ENCODE results near the gene RNF25. TPM values are rescaled to one million over a fixed set of nuclear protein-coding genes. Genes with fewer than 3 reads are reported as not detected.
"Not testable (repeated sequence)": the region's sequence is repeated elsewhere in the genome, so short reads cannot be mapped to it uniquely, and the experiment has no call there.

RNF25 gene
- total RNA-seq, 2 donors from 2014 or later, result 21.2 to 24.3 TPM

DNA sequence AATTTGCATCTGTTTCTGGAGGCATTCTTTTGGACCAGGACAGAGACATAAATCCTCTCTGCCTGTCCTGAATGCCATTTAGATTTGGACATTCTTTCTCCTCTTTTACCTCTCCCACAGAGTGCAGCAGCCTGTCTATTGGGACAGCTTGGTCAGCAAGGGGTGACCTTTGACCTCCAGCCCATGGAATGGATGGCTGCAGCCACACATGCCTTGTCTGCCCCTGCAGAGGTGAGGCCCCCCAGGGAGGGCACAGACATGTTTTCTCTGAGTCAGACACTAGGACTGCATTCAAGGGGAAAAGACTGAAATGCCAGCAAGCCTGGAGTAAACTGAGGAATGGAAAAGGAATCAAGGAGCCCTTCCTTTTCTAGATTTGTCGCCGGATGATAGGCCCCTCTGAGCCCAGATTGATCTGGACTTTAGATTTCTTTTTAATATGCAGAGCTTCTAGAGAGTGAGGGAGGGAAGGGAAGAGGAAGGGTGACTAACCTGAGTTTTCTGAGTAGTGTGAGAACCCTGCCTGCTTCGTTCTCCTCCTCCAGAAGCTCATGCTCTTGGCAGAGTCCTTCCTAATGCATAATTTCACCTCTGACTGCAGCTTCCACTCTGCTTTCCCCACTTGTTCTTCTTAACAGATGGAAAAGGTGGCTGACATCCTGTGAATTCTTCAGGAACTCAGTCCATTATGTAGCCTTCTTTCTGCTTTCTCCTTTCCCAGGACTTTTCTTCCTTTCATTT lies 22.8 kb upstream of the RNF25 start:
- intact Hi-C loops (cut with DNase I), result no loop called here

GRCh38 chr2:218691234-218691633 lies 19.4 kb upstream of the RNF25 start:
- intact Hi-C loops (cut with DNase I), result no loop called here

More for the DNA sequence above, 22.8 kb upstream of the RNF25 start:
- no peak for DNase-seq (ENCODE audit: low spot score)

DNA sequence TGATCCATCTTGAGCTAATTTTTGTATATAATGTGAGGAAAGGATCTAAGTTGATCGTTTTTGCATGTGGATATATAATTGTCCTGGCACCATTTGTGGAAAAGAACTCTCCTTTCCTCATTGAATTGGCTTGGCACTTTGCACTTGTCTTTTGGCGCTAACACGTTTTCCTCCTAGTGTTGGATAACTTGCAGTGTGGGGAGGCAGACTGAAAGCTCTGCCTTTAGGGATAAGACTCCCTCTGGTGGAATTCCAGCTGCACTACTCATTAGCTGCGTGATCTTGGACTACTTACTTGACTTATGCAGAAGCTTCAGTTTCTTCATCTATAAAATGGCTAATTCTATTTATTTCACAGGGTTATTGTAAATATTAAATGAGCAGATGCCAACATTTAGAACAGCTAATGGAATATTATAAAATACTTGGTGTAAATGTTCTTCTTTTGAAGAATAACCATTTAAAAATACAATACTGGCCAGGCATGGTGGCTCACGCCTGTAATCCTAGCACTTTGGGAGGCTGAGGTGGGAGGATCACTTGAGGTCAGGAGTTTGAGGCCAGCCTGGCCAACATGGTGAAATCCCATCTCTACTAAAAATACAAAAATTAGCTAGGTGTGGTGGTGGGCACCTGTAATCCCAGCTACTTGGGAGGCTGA lies 15.7 kb upstream of the RNF25 start:
- intact Hi-C loops (cut with DNase I); DNase-seq (ENCODE audit: low spot score): not testable (repeated sequence)

More at GRCh38 chr2:218691234-218691633, 19.4 kb upstream of the RNF25 start:
- DNase-seq (ENCODE audit: low spot score), result no peak

DNA sequence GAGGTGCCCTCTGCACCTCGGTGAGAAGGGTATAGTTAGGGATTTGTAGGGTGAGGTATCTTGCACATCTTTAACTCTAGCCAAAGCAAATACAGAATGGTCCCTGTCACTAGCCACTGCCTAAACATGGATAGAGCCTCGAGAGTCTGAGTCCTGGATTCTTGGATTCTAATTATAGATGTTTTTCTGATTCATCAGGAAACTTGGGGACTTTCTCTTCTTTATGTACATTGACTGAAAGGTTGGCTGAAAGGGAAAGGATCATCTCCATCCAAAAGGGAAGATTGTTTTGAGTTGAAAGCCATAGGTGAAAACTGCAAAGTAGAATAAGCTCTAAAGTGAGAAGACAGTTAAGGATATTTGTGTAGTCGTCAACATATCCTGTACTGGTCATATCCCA lies 8.3 kb upstream of the RNF25 start:
- no peak for DNase-seq (ENCODE audit: low spot score)
- intact Hi-C loops (cut with DNase I), result no loop called here

DNA sequence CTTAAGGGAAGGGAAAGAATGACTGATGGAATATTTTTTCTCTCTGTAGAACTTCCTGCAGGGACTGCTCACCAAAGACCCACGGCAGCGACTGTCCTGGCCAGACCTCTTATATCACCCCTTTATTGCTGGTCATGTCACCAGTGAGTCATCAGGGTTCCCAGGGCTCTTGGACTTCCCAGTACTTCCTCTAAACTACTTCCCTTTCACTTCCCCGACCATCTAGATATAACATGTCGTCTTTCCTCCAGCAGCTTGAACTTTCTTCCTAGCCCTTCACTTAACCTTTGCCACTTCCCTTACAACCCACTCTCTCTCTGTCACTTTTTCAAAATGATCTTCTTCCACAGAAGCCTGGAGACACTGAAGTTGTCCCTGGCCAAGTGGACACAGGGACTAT lies 7.3 kb upstream of the RNF25 start:
- intact Hi-C loops (cut with DNase I), result no loop called here
- no peak for DNase-seq (ENCODE audit: low spot score)

GRCh38 chr2:218671097-218671653 lies 627 bp downstream of the RNF25 start:
- intact Hi-C loops (cut with DNase I), result no loop called here
- DNase-seq (ENCODE audit: low spot score), result no peak

DNA sequence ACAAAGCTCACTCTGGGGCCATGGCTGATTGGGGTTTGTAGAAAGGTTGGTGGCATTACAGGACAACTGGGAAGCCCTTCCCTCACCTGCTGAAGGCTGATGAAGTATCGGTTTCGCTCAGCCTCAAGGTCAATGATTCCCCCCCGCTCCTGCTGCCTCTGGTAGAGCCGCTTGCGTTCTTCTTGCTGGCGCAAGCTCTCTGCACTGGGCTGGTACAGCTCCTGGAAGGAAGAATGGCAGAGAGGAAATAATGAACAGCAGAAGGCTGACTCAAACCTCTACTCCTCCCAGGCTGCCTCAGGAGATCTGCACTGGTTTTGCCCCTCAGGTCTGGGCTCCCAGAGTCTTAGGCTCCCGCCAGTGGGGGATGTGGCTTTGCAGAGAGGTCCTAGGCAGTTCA lies 7.1 kb downstream of the RNF25 start:
- no peak for DNase-seq (ENCODE audit: low spot score)
- intact Hi-C loops (cut with DNase I), result loop anchor here in 1 of 2 donors (5.0 kb wide), 1 partner anchor 152 kb away; no protein-coding TSS in a partner anchor

DNA sequence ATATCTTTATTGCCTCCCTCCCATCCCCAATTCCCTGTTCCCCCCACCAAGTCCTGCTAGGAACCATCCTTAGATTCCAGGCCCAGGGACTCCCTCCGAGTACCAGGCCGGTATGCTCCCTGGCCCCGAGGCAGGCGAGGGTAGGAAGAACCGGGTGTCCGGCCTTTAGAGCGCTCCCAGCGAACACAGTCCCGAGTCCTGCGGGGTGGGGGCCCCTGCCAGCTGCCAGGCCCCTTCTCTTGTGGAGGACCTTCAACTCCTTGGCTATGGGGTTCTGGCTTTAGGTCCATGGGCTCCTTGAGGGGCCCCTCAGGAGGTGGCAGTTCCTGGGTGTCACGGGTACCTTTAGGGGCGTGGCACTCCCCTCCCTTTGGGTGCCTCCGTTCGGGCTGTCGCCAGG lies 7.9 kb downstream of the RNF25 start:
- DNase-seq (ENCODE audit: low spot score), result no peak
- intact Hi-C loops (cut with DNase I), result loop anchor here in 1 of 2 donors (5.0 kb wide), 1 partner anchor 152 kb away; no protein-coding TSS in a partner anchor

GRCh38 chr2:218662827-218663226 lies 9.0 kb downstream of the RNF25 start:
- DNase-seq (ENCODE audit: low spot score), result no peak
- intact Hi-C loops (cut with DNase I), result loop anchor here in 1 of 2 donors (5.0 kb wide), 1 partner anchor 151 kb away; no protein-coding TSS in a partner anchor

DNA sequence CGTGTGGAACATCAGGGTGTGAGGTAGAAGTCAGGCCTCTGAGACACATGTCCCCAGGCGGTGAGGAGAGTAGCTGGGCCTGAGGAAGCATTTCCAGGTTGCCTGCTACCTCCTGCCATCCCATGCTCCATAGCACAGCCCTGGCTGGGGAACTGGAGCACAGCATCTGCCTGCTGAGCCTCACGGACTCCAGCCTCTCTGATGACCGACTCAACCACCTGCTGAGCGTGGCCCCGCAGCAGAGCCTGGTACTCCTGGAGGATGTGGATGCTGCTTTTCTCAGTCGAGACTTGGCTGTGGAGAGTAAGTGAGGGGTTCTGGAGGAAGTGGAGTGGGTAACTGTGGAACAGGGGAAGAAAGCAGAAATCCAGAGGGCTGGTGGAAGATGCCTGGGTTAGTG lies 9.4 kb downstream of the RNF25 start:
- intact Hi-C loops (cut with DNase I), result loop anchor here in 1 of 2 donors (5.0 kb wide), 1 partner anchor 150 kb away; no protein-coding TSS in a partner anchor
- no peak for DNase-seq (ENCODE audit: low spot score)

DNA sequence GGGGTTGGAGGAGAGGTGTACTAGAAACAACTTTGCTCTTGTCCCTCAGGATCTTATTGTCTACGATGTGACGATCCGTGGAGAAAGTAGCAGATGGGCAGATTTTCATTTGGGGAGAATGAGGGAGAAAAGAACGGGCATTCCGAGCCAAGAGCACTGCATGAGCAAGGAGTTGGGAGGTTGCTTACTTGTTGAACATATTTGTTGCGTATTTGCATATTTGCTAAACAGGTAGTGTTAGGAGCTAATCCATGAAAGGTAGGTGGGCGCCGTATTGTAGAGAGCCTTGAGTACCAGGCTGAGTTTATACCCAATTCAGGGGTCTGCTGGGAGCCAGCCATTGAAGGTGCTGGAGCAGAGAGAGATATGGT lies 11.8 kb downstream of the RNF25 start:
- no peak for DNase-seq (ENCODE audit: low spot score)
- intact Hi-C loops (cut with DNase I), result loop anchor here in 1 of 2 donors (5.0 kb wide), 1 partner anchor 148 kb away; no protein-coding TSS in a partner anchor

GRCh38 chr2:218659258-218659987 lies 12.4 kb downstream of the RNF25 start, which contains the start of the genes BCS1L and ZNF142:
Gene BCS1L (plus strand): TSS chr2:218659683. CDS start chr2:218660988, 1,305 bp downstream.
Gene ZNF142 (minus strand): TSS chr2:218659623. CDS start chr2:218656429, 3,194 bp downstream.
- DNase-seq (ENCODE audit: low spot score), result peak; percentile 97
- intact Hi-C loops (cut with DNase I), result no loop called here

DNA sequence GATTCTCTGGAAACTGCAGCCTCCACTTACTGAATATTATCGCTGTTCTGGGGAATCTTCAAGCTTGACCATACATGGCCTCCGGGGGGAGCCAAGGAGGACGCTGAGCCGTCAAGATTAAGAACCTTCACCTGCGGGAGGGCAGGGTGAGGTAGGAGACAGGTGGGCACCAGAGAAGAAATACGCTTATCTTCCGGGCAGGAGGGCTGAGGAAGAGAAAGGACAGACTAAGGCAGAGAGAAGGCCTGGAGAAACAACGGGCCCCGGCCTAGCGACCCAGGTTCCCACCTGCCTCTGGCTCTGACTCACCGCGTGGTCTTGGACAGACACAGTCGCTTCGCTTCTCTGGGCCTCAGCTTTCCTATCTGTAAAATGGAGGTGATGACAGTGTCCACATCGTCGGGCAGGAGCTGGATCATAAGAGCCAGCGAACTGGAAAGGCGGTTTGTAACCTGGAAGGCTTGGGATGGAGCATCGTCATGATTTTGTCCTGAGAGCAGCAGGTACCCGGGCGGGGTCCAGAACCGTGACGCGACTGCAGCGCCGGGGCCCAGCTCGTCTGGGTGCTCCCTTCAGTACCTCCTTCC lies 13.0 kb downstream of the RNF25 start:
- intact Hi-C loops (cut with DNase I), result no loop called here

GRCh38 chr2:218655751-218656150 lies 16.1 kb downstream of the RNF25 start:
- DNase-seq (ENCODE audit: low spot score), result no peak
- intact Hi-C loops (cut with DNase I), result no loop called here

More for the DNA sequence above, 13.0 kb downstream of the RNF25 start:
- DNase-seq (ENCODE audit: low spot score), result no peak

GRCh38 chr2:218648787-218649100 lies 23.1 kb downstream of the RNF25 start:
- no peak for DNase-seq (ENCODE audit: low spot score)
- intact Hi-C loops (cut with DNase I), result loop anchor here in 1 of 2 donors (10.0 kb wide), 1 partner anchor 224 kb away; no protein-coding TSS in a partner anchor

- DNase-seq (ENCODE audit: low spot score), result no peak
- intact Hi-C loops (cut with DNase I), result loop anchor here in 1 of 2 donors (10.0 kb wide), 1 partner anchor 223 kb away; no protein-coding TSS in a partner anchor
Observed at GRCh38 chr2:218648088-218648786, 23.6 kb downstream of the RNF25 start.

DNA sequence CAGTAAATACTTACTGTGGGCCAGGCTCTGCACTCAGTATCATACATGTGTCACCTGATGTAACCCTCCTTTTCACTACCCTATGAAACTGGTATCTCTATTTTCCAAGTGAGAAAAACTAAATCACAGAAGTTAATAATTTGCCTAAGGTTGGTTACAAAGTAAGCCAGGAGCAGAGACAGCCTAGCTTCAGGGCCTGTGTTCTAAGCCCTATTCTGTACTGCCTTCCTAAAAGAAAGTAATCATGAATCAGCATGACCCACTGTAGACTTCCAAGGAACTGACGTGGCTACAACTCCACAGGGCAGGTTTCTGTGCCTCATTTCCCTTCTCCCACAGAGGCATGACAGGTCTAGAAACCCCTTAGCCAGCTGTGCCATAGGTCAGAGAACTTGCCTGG lies 26.7 kb downstream of the RNF25 start:
- intact Hi-C loops (cut with DNase I), result loop anchor here in 1 of 2 donors (10.0 kb wide), 1 partner anchor 220 kb away; no protein-coding TSS in a partner anchor
- no peak for DNase-seq (ENCODE audit: low spot score)

- no peak for DNase-seq (ENCODE audit: low spot score)
- intact Hi-C loops (cut with DNase I), result loop anchor here in 1 of 2 donors (10.0 kb wide), 1 partner anchor 220 kb away; no protein-coding TSS in a partner anchor
Observed at GRCh38 chr2:218644721-218645120, 27.1 kb downstream of the RNF25 start.

Measured in posterior vena cava (tissue), 2 donors.